Loucy (cell line): ENCODE results near the gene ITGA6.

Source experiments
- H2AFZ ChIP-seq: fragments of 200-600 bp; sonication (generic); 2 replicates; pipeline ENCODE4 v1.6.0; 2016; ENCODE audit warnings: antibody characterized with exemption, mild to moderate bottlenecking, low read length, moderate library complexity
- H3F3A ChIP-seq: fragments of 200-600 bp; 2 replicates; pipeline ENCODE4 v1.6.0; 2016; ENCODE audit warnings: antibody characterized with exemption, low read depth, mild to moderate bottlenecking
- H3K27me3 ChIP-seq: fragments of 200-600 bp; sonication (generic); 2 replicates; pipeline ENCODE4 v1.6.1; 2014; ENCODE audit warnings: low read length, mild to moderate bottlenecking; ENCODE audit not compliant: insufficient read depth, poor library complexity, severe bottlenecking
- H3K36me3 ChIP-seq: fragments of 200-600 bp; sonication (generic); 2 replicates; pipeline ENCODE4 v1.6.1; 2016; ENCODE audit warnings: low read length; ENCODE audit not compliant: insufficient read depth
- H3K4me1 ChIP-seq: fragments of 200-600 bp; sonication (generic); 2 replicates; pipeline ENCODE4 v1.5.1; 2014; ENCODE audit warnings: low read length, mild to moderate bottlenecking; ENCODE audit not compliant: insufficient read depth, poor library complexity, severe bottlenecking
- H3K4me2 ChIP-seq: fragments of 200-600 bp; sonication (generic); 2 replicates; pipeline ENCODE4 v1.6.0; 2014; ENCODE audit warnings: antibody characterized with exemption, low read length, low read depth, mild to moderate bottlenecking; ENCODE audit not compliant: poor library complexity, severe bottlenecking
- H3K4me3 ChIP-seq: fragments of 200-600 bp; sonication (generic); 2 replicates; pipeline ENCODE4 v1.5.1; 2014; ENCODE audit warnings: low read length, mild to moderate bottlenecking, mixed read lengths; ENCODE audit not compliant: poor library complexity, severe bottlenecking
- H3K79me2 ChIP-seq: fragments of 200-600 bp; sonication (generic); 2 replicates; pipeline ENCODE4 v1.6.1; 2014; ENCODE audit warnings: low read length; ENCODE audit not compliant: insufficient read depth
- H3K9ac ChIP-seq: fragments of 200-600 bp; sonication (generic); 2 replicates; pipeline ENCODE4 v1.6.0; 2014; ENCODE audit warnings: mild to moderate bottlenecking, low read depth, low read length, moderate library complexity; ENCODE audit not compliant: poor library complexity, severe bottlenecking
- H3K9me2 ChIP-seq: fragments of 200-600 bp; sonication (generic); replicated peaks from 2 replicates; pipeline ENCODE4 v1.6.1; 2016; ENCODE audit warnings: low read depth, low read length, mixed read lengths
- H3K9me3 ChIP-seq: fragments of 200-600 bp; sonication (generic); 2 replicates; pipeline ENCODE4 v1.6.1; 2014; ENCODE audit warnings: mild to moderate bottlenecking, antibody characterized with exemption, low read length, low read depth; ENCODE audit not compliant: insufficient read depth
- H4K20me1 ChIP-seq: fragments of 200-600 bp; sonication (generic); 2 replicates; pipeline ENCODE4 v1.6.0; 2014; ENCODE audit warnings: antibody characterized with exemption, low read length, mild to moderate bottlenecking; ENCODE audit not compliant: insufficient read depth, poor library complexity, severe bottlenecking
- EZH2phosphoT487 ChIP-seq: fragments of 200-600 bp; IDR thresholded peaks from 2 replicates; pipeline ENCODE4 v1.6.1; 2018; ENCODE audit warnings: antibody characterized with exemption, mild to moderate bottlenecking, moderate library complexity, borderline replicate concordance
- TF ChIP-seq, protein P1 (sequence below): fragments of 200-600 bp; sonication (generic); conservative IDR thresholded peaks from 2 replicates; pipeline ENCODE4 v1.5.1; 2014; ENCODE audit warnings: mild to moderate bottlenecking, antibody characterized with exemption, low read length

Gene ITGA6

DNA sequence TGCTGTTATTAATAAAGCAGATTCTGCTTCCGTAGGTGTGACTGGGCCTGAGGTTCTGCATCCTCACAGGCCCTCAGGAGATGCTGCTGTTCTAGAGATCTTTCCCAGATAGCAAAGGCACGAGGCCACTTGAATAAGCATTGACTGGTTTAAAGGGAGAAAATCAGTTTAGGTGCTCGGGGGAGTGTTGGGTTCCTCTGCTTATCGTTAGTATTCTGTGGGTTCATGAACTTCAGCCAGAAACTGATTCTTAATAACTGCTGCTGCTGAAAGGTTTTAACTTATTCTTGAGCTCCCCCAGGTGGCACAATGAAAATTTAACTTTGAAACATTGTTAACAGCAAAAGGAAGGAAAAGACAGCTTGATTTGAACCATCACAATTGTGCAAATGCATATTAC lies 56.9 kb downstream of the ITGA6 start:
- H2AFZ ChIP-seq: no peak overlapping the region
- no peak overlapping the region for H3K4me3 ChIP-seq
- H3K27me3 ChIP-seq: no peaks in the 10 kb centered on the region
- no peaks in the 10 kb centered on the region for H3F3A ChIP-seq
- no peak overlapping the region for H3K9ac ChIP-seq
- H3K9me2 ChIP-seq: no peaks in the 10 kb centered on the region
- H3K4me1 ChIP-seq: no peaks in the 10 kb centered on the region
- H3K4me2 ChIP-seq: no peak overlapping the region
- H3K36me3 ChIP-seq: peaks cover 46% of the 10 kb centered on the region; the same call in 1 of the 2 replicates
- no peaks in the 10 kb centered on the region for H3K9me3 ChIP-seq
- no peak for TF ChIP-seq EZH2phosphoT487
- TF ChIP-seq, protein P1, sequence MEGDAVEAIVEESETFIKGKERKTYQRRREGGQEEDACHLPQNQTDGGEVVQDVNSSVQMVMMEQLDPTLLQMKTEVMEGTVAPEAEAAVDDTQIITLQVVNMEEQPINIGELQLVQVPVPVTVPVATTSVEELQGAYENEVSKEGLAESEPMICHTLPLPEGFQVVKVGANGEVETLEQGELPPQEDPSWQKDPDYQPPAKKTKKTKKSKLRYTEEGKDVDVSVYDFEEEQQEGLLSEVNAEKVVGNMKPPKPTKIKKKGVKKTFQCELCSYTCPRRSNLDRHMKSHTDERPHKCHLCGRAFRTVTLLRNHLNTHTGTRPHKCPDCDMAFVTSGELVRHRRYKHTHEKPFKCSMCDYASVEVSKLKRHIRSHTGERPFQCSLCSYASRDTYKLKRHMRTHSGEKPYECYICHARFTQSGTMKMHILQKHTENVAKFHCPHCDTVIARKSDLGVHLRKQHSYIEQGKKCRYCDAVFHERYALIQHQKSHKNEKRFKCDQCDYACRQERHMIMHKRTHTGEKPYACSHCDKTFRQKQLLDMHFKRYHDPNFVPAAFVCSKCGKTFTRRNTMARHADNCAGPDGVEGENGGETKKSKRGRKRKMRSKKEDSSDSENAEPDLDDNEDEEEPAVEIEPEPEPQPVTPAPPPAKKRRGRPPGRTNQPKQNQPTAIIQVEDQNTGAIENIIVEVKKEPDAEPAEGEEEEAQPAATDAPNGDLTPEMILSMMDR: peak; percentile 70
- no peaks in the 10 kb centered on the region for H4K20me1 ChIP-seq
- H3K79me2 ChIP-seq: no peaks in the 10 kb centered on the region

DNA sequence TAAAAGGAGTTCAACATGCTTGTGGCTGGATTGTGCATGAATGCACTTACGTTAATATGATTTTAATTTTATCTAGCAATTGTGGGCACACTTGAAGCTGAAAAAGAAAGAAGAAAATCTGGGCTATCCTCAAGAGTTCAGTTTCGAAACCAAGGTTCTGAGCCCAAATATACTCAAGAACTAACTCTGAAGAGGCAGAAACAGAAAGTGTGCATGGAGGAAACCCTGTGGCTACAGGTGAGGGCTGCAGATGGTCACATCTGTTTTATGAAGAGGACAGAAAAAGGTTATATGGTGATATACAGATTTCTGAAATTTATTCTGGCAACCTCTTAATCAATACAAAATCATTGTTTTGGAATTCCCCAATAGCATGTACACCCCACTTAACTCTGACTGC lies 57.3 kb downstream of the ITGA6 start:
- no peaks in the 10 kb centered on the region for H3K9me2 ChIP-seq
- no peak overlapping the region for H3K9ac ChIP-seq
- H3K4me2 ChIP-seq: no peak overlapping the region
- H3K4me1 ChIP-seq: no peaks in the 10 kb centered on the region
- TF ChIP-seq, protein P1: no peak
- TF ChIP-seq EZH2phosphoT487: no peak
- H3K9me3 ChIP-seq: no peaks in the 10 kb centered on the region
- H3K27me3 ChIP-seq: no peaks in the 10 kb centered on the region
- H3F3A ChIP-seq: no peaks in the 10 kb centered on the region
- peaks cover 47% of the 10 kb centered on the region; the same call in 1 of the 2 replicates for H3K36me3 ChIP-seq
- H2AFZ ChIP-seq: no peak overlapping the region
- no peaks in the 10 kb centered on the region for H3K79me2 ChIP-seq
- H4K20me1 ChIP-seq: no peaks in the 10 kb centered on the region
- no peak overlapping the region for H3K4me3 ChIP-seq

DNA sequence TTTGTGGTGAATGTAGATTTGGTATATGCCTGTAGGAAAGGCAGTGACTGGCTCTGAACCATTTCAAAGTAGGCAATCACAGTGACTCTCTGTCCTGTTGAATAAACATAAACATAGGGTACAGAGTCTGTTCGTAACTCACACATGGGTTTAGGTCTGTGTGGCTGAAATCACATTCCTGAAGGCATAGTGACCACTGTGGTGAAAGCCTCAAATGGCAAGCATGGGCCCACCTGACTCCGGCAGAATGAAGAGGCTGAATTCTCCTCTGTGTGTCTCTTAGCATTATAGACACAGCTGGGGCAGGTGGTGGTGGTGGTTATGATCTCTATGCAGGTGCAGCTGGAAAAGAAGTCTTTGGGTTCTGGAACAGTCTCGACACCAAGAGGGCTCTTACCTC lies 61.2 kb downstream of the ITGA6 start:
- Histone ChIP-seq H3K4me1 (no peaks in the 10 kb centered on the region), H2AFZ (no peak overlapping the region), H3K27me3 (no peaks in the 10 kb centered on the region), H3K9me2 (no peaks in the 10 kb centered on the region), H3K9ac (no peak overlapping the region), H3K9me3 (no peaks in the 10 kb centered on the region), H3K4me2 (no peak overlapping the region), H3K4me3 (no peak overlapping the region), H4K20me1 (no peaks in the 10 kb centered on the region), H3F3A (no peaks in the 10 kb centered on the region), H3K79me2 (no peaks in the 10 kb centered on the region), H3K36me3 (peaks cover 67% of the 10 kb centered on the region; the same call in 1 of the 2 replicates)
- TF ChIP-seq EZH2phosphoT487: no peak
- TF ChIP-seq, protein P1: no peak
